Trophoblast cell (in vitro differentiated cells and primary cell): ENCODE data around the gene MAML3.
A peak's percentile ranks its signal among the peaks of the same experiment; 100 is the strongest.

ENCODE experiments used
- DNase-seq, 2 donors: peaks; one replicate each; pipeline ENCODE4 v3.0.0-alpha.2; 2016
- H2AFZ ChIP-seq: 2 replicates; pipeline ENCODE4 v1.6.1; 2013; ENCODE audit warnings: low read length, moderate library complexity, mild to moderate bottlenecking; ENCODE audit not compliant: insufficient read depth, poor library complexity
- H2AK5ac ChIP-seq: 2 replicates; pipeline ENCODE4 v1.6.1; 2013; ENCODE audit warnings: mild to moderate bottlenecking, low read length
- H2BK120ac ChIP-seq: 2 replicates; pipeline ENCODE4 v1.6.1; 2013; ENCODE audit warnings: low read length, mild to moderate bottlenecking, moderate library complexity; ENCODE audit not compliant: insufficient read depth, poor library complexity
- H2BK12ac ChIP-seq: 2 replicates; pipeline ENCODE4 v1.6.1; 2013; ENCODE audit warnings: mild to moderate bottlenecking, low read length, moderate library complexity
- H2BK5ac ChIP-seq: 2 replicates; pipeline ENCODE4 v1.6.1; 2013; ENCODE audit warnings: low read length, low read depth, moderate library complexity, mild to moderate bottlenecking; ENCODE audit not compliant: poor library complexity
- H3K14ac ChIP-seq: 2 replicates; pipeline ENCODE4 v1.6.1; 2013; ENCODE audit warnings: mild to moderate bottlenecking, low read length
- H3K18ac ChIP-seq: 2 replicates; pipeline ENCODE4 v1.6.1; 2013; ENCODE audit warnings: mild to moderate bottlenecking, low read length
- H3K23ac ChIP-seq: 2 replicates; pipeline ENCODE4 v1.6.1; 2013; ENCODE audit warnings: low read length
- H3K27ac ChIP-seq: 2 replicates; pipeline ENCODE4 v1.5.1; 2013; ENCODE audit warnings: low read depth, mild to moderate bottlenecking, inconsistent platforms, low read length, moderate library complexity
- H3K27me3 ChIP-seq: 2 replicates; pipeline ENCODE4 v1.6.1; 2013; ENCODE audit warnings: inconsistent platforms, mild to moderate bottlenecking, low read length, moderate library complexity; ENCODE audit not compliant: insufficient read depth
- H3K36me3 ChIP-seq, 2 experiments: 1 replicate in 1 of 2; 2 replicates in 1 of 2; pipeline ENCODE4 v1.6.1; 2013; ENCODE audit warnings: low read length in 2 of 2, mild to moderate bottlenecking in 2 of 2, moderate library complexity in 1 of 2; ENCODE audit not compliant: insufficient read depth in 2 of 2, control insufficient read depth in 1 of 2
- H3K4ac ChIP-seq: 2 replicates; pipeline ENCODE4 v1.6.1; 2013; ENCODE audit warnings: low read depth, mild to moderate bottlenecking, low read length, moderate library complexity
- H3K4me1 ChIP-seq, 2 experiments: 1 replicate in 1 of 2; 2 replicates in 1 of 2; pipeline ENCODE4 v1.6.1; 2013; ENCODE audit warnings: low read length in 2 of 2, mild to moderate bottlenecking in 2 of 2, moderate library complexity in 1 of 2; ENCODE audit not compliant: insufficient read depth in 2 of 2, control insufficient read depth in 1 of 2
- H3K4me2 ChIP-seq: 2 replicates; pipeline ENCODE4 v1.6.1; 2013; ENCODE audit warnings: inconsistent platforms, mild to moderate bottlenecking, low read length, moderate library complexity
- H3K4me3 ChIP-seq: 2 replicates; pipeline ENCODE4 v1.5.1; 2013; ENCODE audit warnings: mild to moderate bottlenecking, low read depth, low read length, inconsistent platforms
- H3K79me1 ChIP-seq: one replicate; pipeline ENCODE4 v1.6.1; 2013; ENCODE audit warnings: low read length
- H3K79me2 ChIP-seq: 2 replicates; pipeline ENCODE4 v1.6.1; 2013; ENCODE audit warnings: low read length, mild to moderate bottlenecking; ENCODE audit not compliant: control insufficient read depth, insufficient read depth, poor library complexity
- H3K9ac ChIP-seq: 2 replicates; pipeline ENCODE4 v1.6.1; 2013; ENCODE audit warnings: mild to moderate bottlenecking, low read length
- H3K9me3 ChIP-seq: 2 replicates; pipeline ENCODE4 v1.6.1; 2013; ENCODE audit warnings: low read depth, mild to moderate bottlenecking, control low read depth, inconsistent platforms, low read length; ENCODE audit not compliant: insufficient read depth
- H4K12ac ChIP-seq: 2 replicates; pipeline ENCODE4 v1.6.1; 2013; ENCODE audit warnings: low read depth, mild to moderate bottlenecking, low read length, moderate library complexity
- H4K8ac ChIP-seq: 2 replicates; pipeline ENCODE4 v1.6.1; 2013; ENCODE audit warnings: low read depth, mild to moderate bottlenecking, low read length, moderate library complexity
- H4K91ac ChIP-seq: one replicate; pipeline ENCODE4 v1.6.1; 2013; ENCODE audit warnings: low read depth, mild to moderate bottlenecking, low read length, moderate library complexity
- WGBS: extraction: QIAGEN DNeasy Blood & Tissue Kit; methylation state at CpG from one replicate; pipeline ENCODE4 v1.1.7; 2013; ENCODE audit warnings: missing lambda C conversion rate; ENCODE audit not compliant: insufficient read length, insufficient coverage; ENCODE audit errors: extremely low coverage; 5-methylcytosine and 5-hydroxymethylcytosine counted together

The MAML3 gene

DNA sequence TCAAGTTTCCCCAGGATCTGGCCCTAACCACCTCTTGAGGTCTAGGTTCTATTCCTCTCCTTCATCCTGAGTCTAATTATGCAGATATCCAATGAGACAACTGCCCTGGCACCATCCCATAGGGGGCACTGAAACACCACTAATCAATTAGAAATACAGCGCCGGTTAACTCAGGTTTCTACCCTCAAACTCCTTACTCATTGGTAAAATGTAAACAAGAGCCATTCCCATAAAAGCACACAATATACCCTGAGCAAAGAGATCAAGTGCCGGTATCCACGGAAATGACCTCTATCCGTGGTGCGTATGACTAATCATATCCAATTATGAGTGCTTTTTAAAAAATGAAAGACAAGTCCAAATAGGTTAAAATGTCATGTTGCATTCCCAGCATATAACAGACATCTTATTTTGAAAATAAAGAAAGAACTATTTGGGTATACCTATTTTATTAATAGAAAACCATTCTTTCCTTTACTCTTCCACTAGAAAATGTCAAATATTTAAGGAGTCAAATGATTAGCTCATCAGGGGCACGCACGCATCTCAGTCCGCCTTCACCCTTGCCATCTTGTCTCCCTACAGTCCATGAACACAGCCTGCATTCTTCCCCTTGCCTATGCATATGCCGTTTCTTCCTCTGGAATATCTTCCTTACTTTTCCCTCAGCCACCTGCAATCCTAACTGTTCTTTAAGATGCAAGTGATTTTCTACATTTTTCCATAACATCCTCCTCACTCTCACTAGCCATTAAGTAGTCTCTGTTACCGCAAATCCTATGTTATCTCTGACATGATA, 141.1 kb downstream of the MAML3 start:
- Histone ChIP-seq H4K8ac (no peak overlapping the region), H2BK12ac (no peak overlapping the region), H2AFZ (no peak overlapping the region), H3K4me2 (no peak overlapping the region), H4K91ac (no peak overlapping the region), H3K4ac (no peak overlapping the region), H3K9ac (no peak overlapping the region), H3K9me3 (no peaks in the 10 kb centered on the region), H3K23ac (no peak overlapping the region), H3K14ac (no peak overlapping the region), H3K4me3 (no peak overlapping the region), H3K36me3 (no peaks in the 10 kb centered on the region), H3K27ac (no peak overlapping the region), H2AK5ac (no peak overlapping the region), H4K12ac (no peak overlapping the region), H3K18ac (no peak overlapping the region), H3K79me1 (no peaks in the 10 kb centered on the region), H2BK120ac (no peak overlapping the region), H3K4me1 (no peaks in the 10 kb centered on the region), H3K79me2 (no peaks in the 10 kb centered on the region), H2BK5ac (no peak overlapping the region), H3K27me3 (no peaks in the 10 kb centered on the region)
- WGBS = no CpG with 5 or more reads among the region's 11 CpGs
- DNase-seq = peak; percentile 53 to 74

DNA sequence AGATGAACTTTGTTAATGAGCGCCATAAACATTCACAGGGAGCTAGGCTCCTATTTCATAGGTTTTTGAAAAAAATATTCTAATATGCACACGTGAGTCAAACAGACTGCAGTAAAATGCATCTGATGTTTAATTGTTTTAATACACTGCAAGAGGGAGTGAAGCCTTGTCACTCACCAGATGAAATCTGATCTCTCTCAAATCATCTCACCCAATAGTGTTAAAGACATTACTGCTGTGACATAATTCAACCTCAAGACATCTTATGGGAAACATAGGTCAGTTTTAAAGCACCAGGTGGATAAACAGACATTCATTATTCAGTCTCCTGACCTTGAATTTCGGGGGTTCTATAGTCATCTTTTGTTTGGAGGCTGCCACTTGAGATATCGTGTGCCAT, 148.3 kb downstream of the MAML3 start:
- H3K79me2 ChIP-seq = no peaks in the 10 kb centered on the region
- no peak overlapping the region for H3K4ac ChIP-seq
- H3K36me3 ChIP-seq = no peaks in the 10 kb centered on the region
- no peak overlapping the region for H3K4me3 ChIP-seq
- no peak overlapping the region for H3K23ac ChIP-seq
- no peak overlapping the region for H3K4me2 ChIP-seq
- no peak overlapping the region for H4K91ac ChIP-seq
- no peak overlapping the region for H2BK5ac ChIP-seq
- H4K8ac ChIP-seq = no peak overlapping the region
- no peak overlapping the region for H3K18ac ChIP-seq
- no peak overlapping the region for H3K9ac ChIP-seq
- H2BK12ac ChIP-seq = no peak overlapping the region
- H2AFZ ChIP-seq = no peak overlapping the region
- H2BK120ac ChIP-seq = no peak overlapping the region
- DNase-seq = no peak
- no CpG with 5 or more reads among the region's 4 CpGs for WGBS
- no peak overlapping the region for H2AK5ac ChIP-seq
- no peaks in the 10 kb centered on the region for H3K9me3 ChIP-seq
- no peaks in the 10 kb centered on the region for H3K4me1 ChIP-seq
- no peak overlapping the region for H3K14ac ChIP-seq
- no peaks in the 10 kb centered on the region for H3K79me1 ChIP-seq
- H3K27me3 ChIP-seq = no peaks in the 10 kb centered on the region
- H3K27ac ChIP-seq = no peak overlapping the region
- no peak overlapping the region for H4K12ac ChIP-seq

DNA sequence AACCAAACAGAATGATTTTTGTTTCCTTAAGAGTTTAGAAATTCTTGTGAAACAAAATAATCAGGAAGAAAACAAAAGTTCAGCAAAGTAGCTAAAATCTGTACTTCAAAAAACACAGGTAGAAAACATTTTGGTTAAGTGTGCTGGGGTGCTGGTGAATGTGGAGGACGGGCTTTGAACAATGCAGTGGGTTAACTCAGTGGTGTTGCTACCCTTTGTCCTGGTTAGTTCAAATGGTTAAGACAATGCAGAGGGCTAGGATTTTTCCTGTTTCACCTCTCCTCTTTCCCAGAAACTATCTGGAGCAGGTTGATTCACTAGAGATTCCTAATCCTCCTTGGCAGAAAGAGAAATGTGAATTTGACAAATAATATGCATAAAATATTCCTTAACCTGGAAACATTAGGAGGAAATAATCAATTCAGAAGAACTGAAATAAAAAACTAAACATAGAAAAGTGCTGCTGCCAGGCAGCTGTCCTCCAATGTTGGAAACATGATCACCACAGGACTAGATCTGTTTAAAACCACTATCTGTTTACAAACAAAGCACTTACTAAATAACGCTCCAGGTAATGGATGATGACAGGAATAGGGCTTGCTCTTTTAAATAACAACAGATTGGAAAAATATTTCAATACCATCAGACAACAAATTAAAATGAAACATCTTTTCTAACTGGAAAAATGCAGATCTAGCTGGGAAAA, 148.9 kb downstream of the MAML3 start:
- Histone ChIP-seq H3K4me1 (no peaks in the 10 kb centered on the region), H2AK5ac (no peak overlapping the region), H3K4me2 (peak overlapping the region; percentile 35), H4K91ac (no peak overlapping the region), H3K14ac (no peak overlapping the region), H3K9me3 (no peaks in the 10 kb centered on the region), H3K4me3 (no peak overlapping the region), H3K23ac (no peak overlapping the region), H3K36me3 (no peaks in the 10 kb centered on the region), H3K9ac (no peak overlapping the region), H4K8ac (no peak overlapping the region), H2BK5ac (no peak overlapping the region), H2BK12ac (no peak overlapping the region), H2BK120ac (no peak overlapping the region), H3K27ac (no peak overlapping the region), H3K4ac (no peak overlapping the region), H3K27me3 (no peaks in the 10 kb centered on the region), H3K79me2 (no peaks in the 10 kb centered on the region), H2AFZ (no peak overlapping the region), H3K79me1 (no peaks in the 10 kb centered on the region), H4K12ac (no peak overlapping the region), H3K18ac (no peak overlapping the region)
- no CpG with 5 or more reads among the region's 2 CpGs for WGBS
- DNase-seq = no peak

DNA sequence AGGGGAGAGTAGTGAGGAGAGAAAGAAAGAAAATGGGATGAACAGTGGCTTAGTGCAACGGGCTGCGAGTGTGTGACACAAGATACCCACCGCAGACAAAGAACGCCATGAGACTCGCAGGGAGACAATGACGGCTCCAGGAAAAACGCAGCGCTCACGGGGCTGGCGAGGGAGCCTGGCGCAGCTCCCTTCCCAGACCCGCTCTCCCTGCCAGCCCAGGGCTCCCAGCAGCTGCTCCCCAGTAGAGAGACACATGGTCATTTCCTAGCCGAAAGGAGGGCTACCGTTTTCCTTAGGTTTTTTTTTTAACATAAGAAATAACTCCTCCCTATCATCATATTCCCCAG, 149.5 kb downstream of the MAML3 start:
- WGBS = no CpG with 5 or more reads among the region's 14 CpGs
- Histone ChIP-seq H3K9ac (peak overlapping the region; percentile 43), H3K23ac (no peak overlapping the region), H3K27ac (no peak overlapping the region), H3K4ac (no peak overlapping the region), H3K14ac (no peak overlapping the region), H3K27me3 (no peaks in the 10 kb centered on the region), H4K8ac (no peak overlapping the region), H2BK120ac (peak overlapping the region; percentile 23), H3K4me2 (peak overlapping the region; percentile 63), H2BK5ac (no peak overlapping the region), H2BK12ac (no peak overlapping the region), H3K79me1 (no peaks in the 10 kb centered on the region), H4K91ac (no peak overlapping the region), H3K4me1 (no peaks in the 10 kb centered on the region), H4K12ac (no peak overlapping the region), H3K36me3 (no peaks in the 10 kb centered on the region), H2AK5ac (no peak overlapping the region), H3K79me2 (no peaks in the 10 kb centered on the region), H3K18ac (peak overlapping the region; percentile 3), H3K4me3 (peak overlapping the region; percentile 45), H3K9me3 (no peaks in the 10 kb centered on the region), H2AFZ (peak overlapping the region; percentile 10)
- DNase-seq = peak in 1 of 2 donors; percentile 51
